ENCODE data around the gene FBXL15. TPM values are rescaled to one million over a fixed set of nuclear protein-coding genes. Genes with fewer than 3 reads are reported as not detected.
A peak's percentile ranks its signal among the peaks of the same experiment; 100 is the strongest.

Gene FBXL15
- total and polyA plus RNA-seq, 2 donors (not counting 3 experiments of a cell fraction or from before 2014, with no cell fraction given): 9.9 to 15.3 TPM

GRCh38 chr10:102394801-102395399 lies 25.7 kb upstream of the FBXL15 start:
- Histone ChIP-seq H3K9me1 (replicated peaks; ENCODE audit: control insufficient read depth, extremely low read depth, insufficient read depth, low read length) (no peaks in the 10 kb centered on the region), H3K4me1 (ENCODE audit: control insufficient read depth, extremely low read depth, insufficient read depth, low read length) (peaks cover 17% of the 10 kb centered on the region), H3K4me2 (ENCODE audit: insufficient read depth, low read length) (peak overlapping the region; percentile 55), H3K9me3 (replicated peaks; ENCODE audit: control insufficient read depth, insufficient read depth, low read length) (no peaks in the 10 kb centered on the region), H3K4me3 (replicated peaks in 1 of 3; ENCODE audit: insufficient read depth in 1 of 3, low read depth in 1 of 3, low read length in 3 of 3) (peak overlapping the region; percentile 4 to 53 (median 36)), H4K20me1 (replicated peaks; ENCODE audit: control insufficient read depth, extremely low read depth, insufficient read depth, low read length) (no peaks in the 10 kb centered on the region), H3K9ac (replicated peaks; ENCODE audit: extremely low read depth, insufficient read depth, low read length) (peak overlapping the region; percentile 81), H3K27ac (ENCODE audit: insufficient read depth, low read depth, low read length) (peak overlapping the region; percentile 87), H3K79me2 (ENCODE audit: control insufficient read depth, insufficient read depth, low read length) (no peaks in the 10 kb centered on the region), H3K27me3 (ENCODE audit: control insufficient read depth in 2 of 2, insufficient read depth in 2 of 2, low read length in 2 of 2) (peaks cover 6% of the 10 kb centered on the region in 2 experiments), H2AFZ (ENCODE audit: low read depth, low read length) (peak overlapping the region; percentile 77), H3K36me3 (ENCODE audit: control insufficient read depth in 2 of 2, extremely low read depth in 1 of 2, insufficient read depth in 2 of 2, low read length in 2 of 2) (peaks cover 0 to 12% of the 10 kb centered on the region in 2 experiments)
- intact Hi-C loops (cut with micrococcal nuclease): loop anchor here (1.0 to 2.0 kb wide), 6 partner anchors 27 to 318 kb away; partner anchors contain the start of genes ACTR1A and NOLC1
- peak; percentile 55 for FAIRE-seq
- ChIA-PET POLR2A (interaction anchor here (0.6 kb wide), 2 partner anchors 48 to 83 kb away, joined by 3 to 5 read pairs; no protein-coding TSS in a partner anchor), CTCF (interaction anchor here (0.8 to 9.2 kb wide), 16 partner anchors 9 to 227 kb away, joined by 3 to 168 read pairs (median 4); partner anchors contain the start of genes CUEDC2 and FBXL15)
- no TSS peak for BruUV-seq (replicated peaks)
- TF ChIP-seq MYC (IDR thresholded peaks at IDR 0.05; ENCODE audit: low read depth, low read length): no peak
- TF ChIP-seq POLR2A (IDR thresholded peaks at IDR 0.05; ENCODE audit: low read depth, low read length): no peak
- no peak for TF ChIP-seq GATA2 (IDR thresholded peaks at IDR 0.05; ENCODE audit: insufficient read depth, insufficient read length, low read depth, low read length)
- no peak for TF ChIP-seq MAX (IDR thresholded peaks at IDR 0.05; ENCODE audit: insufficient read depth, insufficient read length)
- no peak for TF ChIP-seq POLR2AphosphoS5 (IDR thresholded peaks at IDR 0.05; ENCODE audit: insufficient read depth, low read depth, low read length)
- no peak for TF ChIP-seq FOS (IDR thresholded peaks at IDR 0.05; ENCODE audit: borderline replicate concordance, insufficient read depth, low read length)
- no peak for TF ChIP-seq EZH2 (IDR thresholded peaks at IDR 0.05; ENCODE audit: borderline replicate concordance, low read depth, low read length, severe bottlenecking)
- no peak for TF ChIP-seq JUN (IDR thresholded peaks at IDR 0.05; ENCODE audit: borderline replicate concordance, insufficient read depth, insufficient read length, low read depth)
- dilution Hi-C loops (cut with MboI; ENCODE audit: extremely low pct_ligation_motif_present, low sequenced_read_pairs): no loop called here
- DNase-seq (ENCODE audit: low read depth, low spot score): peak; percentile 56
